Neuronal stem cell (in vitro differentiated cells): ENCODE measurements around the gene RASA2.

ENCODE experiments used
- DNase-seq: peaks from one replicate; pipeline ENCODE4 v3.0.0-alpha.2; 2013; ENCODE audit warnings: low spot score
- H2AFZ ChIP-seq: one replicate; pipeline ENCODE4 v1.6.1; 2013; ENCODE audit warnings: mild to moderate bottlenecking, low read length, inconsistent platforms
- H2AK5ac ChIP-seq: 2 replicates; pipeline ENCODE4 v1.6.1; 2013; ENCODE audit warnings: low read depth, mild to moderate bottlenecking, inconsistent platforms, low read length, moderate library complexity, mixed read lengths
- H2BK120ac ChIP-seq: 2 replicates; pipeline ENCODE4 v1.6.1; 2013; ENCODE audit warnings: low read depth, mild to moderate bottlenecking, inconsistent platforms, low read length, moderate library complexity, mixed read lengths
- H2BK12ac ChIP-seq: one replicate; pipeline ENCODE4 v1.6.1; 2013; ENCODE audit warnings: low read length, inconsistent platforms
- H2BK15ac ChIP-seq: 2 replicates; pipeline ENCODE4 v1.6.1; 2013; ENCODE audit warnings: mild to moderate bottlenecking, low read length, inconsistent platforms, mixed read lengths
- H2BK5ac ChIP-seq: one replicate; pipeline ENCODE4 v1.6.1; 2013; ENCODE audit warnings: inconsistent platforms, mild to moderate bottlenecking, low read length, moderate library complexity
- H3K14ac ChIP-seq: one replicate; pipeline ENCODE4 v1.6.1; 2013; ENCODE audit warnings: low read length, inconsistent platforms
- H3K18ac ChIP-seq: 2 replicates; pipeline ENCODE4 v1.6.1; 2013; ENCODE audit warnings: low read length, inconsistent platforms
- H3K23ac ChIP-seq: 2 replicates; pipeline ENCODE4 v1.6.1; 2013; ENCODE audit warnings: low read depth, mild to moderate bottlenecking, mixed read lengths, low read length, inconsistent platforms; ENCODE audit not compliant: poor library complexity
- H3K27ac ChIP-seq: replicated peaks from 3 replicates; pipeline ENCODE4 v1.5.1; 2013; ENCODE audit warnings: low read length, inconsistent platforms
- H3K27me3 ChIP-seq, 3 experiments: 2 replicates each; pipeline ENCODE4 v1.6.1; 2013; ENCODE audit warnings: low read length in 3 of 3, mild to moderate bottlenecking in 2 of 3, inconsistent platforms in 1 of 3, low read depth in 1 of 3, mixed read lengths in 1 of 3, moderate library complexity in 1 of 3; ENCODE audit not compliant: control insufficient read depth in 3 of 3, insufficient read depth in 3 of 3
- H3K36me3 ChIP-seq, 2 donors: replicated peaks in 1 of 2; 2 replicates each; pipeline ENCODE4 v1.6.1; 2013; ENCODE audit warnings: low read length in 2 of 2; ENCODE audit not compliant: control insufficient read depth in 2 of 2, insufficient read depth in 2 of 2
- H3K4ac ChIP-seq: 2 replicates; pipeline ENCODE4 v1.6.1; 2013; ENCODE audit warnings: inconsistent platforms, mild to moderate bottlenecking, low read length, moderate library complexity
- H3K4me1 ChIP-seq, 2 donors: 1 replicate in 1 of 2; 2 replicates in 1 of 2; pipeline ENCODE4 v1.6.1; 2013; ENCODE audit warnings: low read length in 2 of 2, low read depth in 1 of 2; ENCODE audit not compliant: control insufficient read depth in 2 of 2, insufficient read depth in 1 of 2
- H3K4me2 ChIP-seq: one replicate; pipeline ENCODE4 v1.6.1; 2013; ENCODE audit warnings: mild to moderate bottlenecking, low read length, inconsistent platforms; ENCODE audit not compliant: insufficient read depth, poor library complexity, severe bottlenecking
- H3K4me3 ChIP-seq, 2 donors: 2 replicates each; pipeline ENCODE4 v1.5.1; 2013; ENCODE audit warnings: low read length in 2 of 2, mild to moderate bottlenecking in 2 of 2, inconsistent platforms in 1 of 2, moderate library complexity in 1 of 2
- H3K79me1 ChIP-seq: one replicate; pipeline ENCODE4 v1.6.1; 2013; ENCODE audit warnings: low read depth, mild to moderate bottlenecking, inconsistent platforms, low read length, moderate library complexity
- H3K9ac ChIP-seq: one replicate; pipeline ENCODE4 v1.6.1; 2013; ENCODE audit warnings: mild to moderate bottlenecking, low read depth, low read length, inconsistent platforms; ENCODE audit not compliant: poor library complexity
- H3K9me3 ChIP-seq, 2 donors: replicated peaks in 1 of 2; 2 replicates each; pipeline versions ENCODE3 to v1.6.1; 2013; ENCODE audit warnings: low read length in 2 of 2, mild to moderate bottlenecking in 2 of 2, inconsistent platforms in 1 of 2, low read depth in 1 of 2, mixed read lengths in 1 of 2, moderate library complexity in 1 of 2; ENCODE audit not compliant: control insufficient read depth in 2 of 2, insufficient read depth in 1 of 2
- H4K8ac ChIP-seq: one replicate; pipeline ENCODE4 v1.6.1; 2013; ENCODE audit warnings: low read depth, mild to moderate bottlenecking, inconsistent platforms, low read length, moderate library complexity
- H4K91ac ChIP-seq: one replicate; pipeline ENCODE4 v1.6.1; 2013; ENCODE audit warnings: low read length, low read depth, mild to moderate bottlenecking, inconsistent platforms; ENCODE audit not compliant: poor library complexity
- WGBS, 2 donors: extraction: QIAGEN DNeasy Blood & Tissue Kit; methylation state at CpG; one replicate each; pipeline ENCODE4 v1.1.7; 2013; ENCODE audit warnings: missing lambda C conversion rate in 2 of 2, mixed read lengths in 1 of 2; ENCODE audit not compliant: insufficient read length in 2 of 2, insufficient replicate concordance in 1 of 2; ENCODE audit errors: extremely low coverage in 2 of 2; 5-methylcytosine and 5-hydroxymethylcytosine counted together

The RASA2 gene

GRCh38 chr3:141445990-141446389 lies 40.8 kb upstream of the RASA2 start:
- no peak overlapping the region for H2AK5ac ChIP-seq
- H3K27me3 ChIP-seq, result no peaks in the 10 kb centered on the region
- no peak overlapping the region for H3K27ac ChIP-seq
- H3K4me2 ChIP-seq, result no peak overlapping the region
- H2AFZ ChIP-seq, result no peak overlapping the region
- no peak overlapping the region for H2BK12ac ChIP-seq
- H3K4ac ChIP-seq, result no peak overlapping the region
- no peak overlapping the region for H4K8ac ChIP-seq
- no peak overlapping the region for H3K23ac ChIP-seq
- no CpG with 5 or more reads among the region's 1 CpG for WGBS, 2 donors
- H3K14ac ChIP-seq, result no peak overlapping the region
- H4K91ac ChIP-seq, result no peak overlapping the region
- no peaks in the 10 kb centered on the region for H3K79me1 ChIP-seq
- DNase-seq, result no peak
- no peaks in the 10 kb centered on the region for H3K9me3 ChIP-seq
- no peak overlapping the region for H3K4me3 ChIP-seq
- peaks cover 0 to 1% of the 10 kb centered on the region in 2 donors for H3K4me1 ChIP-seq
- H3K36me3 ChIP-seq, result peaks cover 7 to 41% of the 10 kb centered on the region in 2 donors
- no peak overlapping the region for H2BK120ac ChIP-seq
- no peak overlapping the region for H3K9ac ChIP-seq
- H3K18ac ChIP-seq, result no peak overlapping the region
- no peak overlapping the region for H2BK5ac ChIP-seq
- H2BK15ac ChIP-seq, result no peak overlapping the region

GRCh38 chr3:141446737-141447136 lies 40.1 kb upstream of the RASA2 start:
- H3K4me3 ChIP-seq, result no peak overlapping the region
- H3K14ac ChIP-seq, result no peak overlapping the region
- H3K36me3 ChIP-seq, result peaks cover 7 to 41% of the 10 kb centered on the region in 2 donors
- no peak overlapping the region for H3K9ac ChIP-seq
- H3K4ac ChIP-seq, result no peak overlapping the region
- no peak overlapping the region for H4K91ac ChIP-seq
- no peak overlapping the region for H2BK12ac ChIP-seq
- H2AFZ ChIP-seq, result no peak overlapping the region
- H3K4me1 ChIP-seq, result no peaks in the 10 kb centered on the region
- H4K8ac ChIP-seq, result no peak overlapping the region
- no peak overlapping the region for H3K18ac ChIP-seq
- H2BK15ac ChIP-seq, result no peak overlapping the region
- H3K23ac ChIP-seq, result no peak overlapping the region
- no peak overlapping the region for H2BK5ac ChIP-seq
- H3K79me1 ChIP-seq, result no peaks in the 10 kb centered on the region
- H3K27ac ChIP-seq, result no peak overlapping the region
- no peak for DNase-seq
- no peak overlapping the region for H2BK120ac ChIP-seq
- H3K27me3 ChIP-seq, result no peaks in the 10 kb centered on the region
- no peak overlapping the region for H2AK5ac ChIP-seq
- no peaks in the 10 kb centered on the region for H3K9me3 ChIP-seq
- H3K4me2 ChIP-seq, result no peak overlapping the region

- H3K4me2 ChIP-seq, result no peak overlapping the region
- H3K9me3 ChIP-seq, result no peaks in the 10 kb centered on the region
- H3K4ac ChIP-seq, result no peak overlapping the region
- WGBS, 2 donors, result no CpG with 5 or more reads among the region's 6 CpGs
- H3K23ac ChIP-seq, result no peak overlapping the region
- no peak overlapping the region for H4K91ac ChIP-seq
- no peaks in the 10 kb centered on the region for H3K4me1 ChIP-seq
- H3K14ac ChIP-seq, result no peak overlapping the region
- no peaks in the 10 kb centered on the region for H3K79me1 ChIP-seq
- no peak overlapping the region for H3K18ac ChIP-seq
- no peak overlapping the region for H2BK12ac ChIP-seq
- no peak overlapping the region for H2AK5ac ChIP-seq
- no peak overlapping the region for H3K4me3 ChIP-seq
- no peak overlapping the region for H2AFZ ChIP-seq
- no peak overlapping the region for H3K27ac ChIP-seq
- H2BK120ac ChIP-seq, result no peak overlapping the region
- H3K9ac ChIP-seq, result no peak overlapping the region
- H4K8ac ChIP-seq, result no peak overlapping the region
- no peak for DNase-seq
- H3K36me3 ChIP-seq, result peaks cover 7 to 36% of the 10 kb centered on the region in 2 donors
- no peaks in the 10 kb centered on the region for H3K27me3 ChIP-seq
- H2BK5ac ChIP-seq, result no peak overlapping the region
- no peak overlapping the region for H2BK15ac ChIP-seq
These were observed 39.4 kb upstream of the RASA2 start for GRCh38 chr3:141447383-141447782.

GRCh38 chr3:141448606-141449220 lies 38.1 kb upstream of the RASA2 start:
- H4K8ac ChIP-seq, result no peak overlapping the region
- H3K79me1 ChIP-seq, result no peaks in the 10 kb centered on the region
- H4K91ac ChIP-seq, result no peak overlapping the region
- no peak overlapping the region for H2AK5ac ChIP-seq
- DNase-seq, result no peak
- no peak overlapping the region for H3K14ac ChIP-seq
- no peaks in the 10 kb centered on the region for H3K4me1 ChIP-seq
- H3K18ac ChIP-seq, result no peak overlapping the region
- no peak overlapping the region for H2BK120ac ChIP-seq
- H3K4me2 ChIP-seq, result no peak overlapping the region
- H3K9ac ChIP-seq, result no peak overlapping the region
- no peaks in the 10 kb centered on the region for H3K9me3 ChIP-seq
- H3K4me3 ChIP-seq, result no peak overlapping the region
- peaks cover 5 to 23% of the 10 kb centered on the region in 2 donors for H3K36me3 ChIP-seq
- H3K23ac ChIP-seq, result no peak overlapping the region
- H2BK5ac ChIP-seq, result no peak overlapping the region
- no peaks in the 10 kb centered on the region for H3K27me3 ChIP-seq
- H3K4ac ChIP-seq, result no peak overlapping the region
- no peak overlapping the region for H2BK15ac ChIP-seq
- no peak overlapping the region for H3K27ac ChIP-seq
- no peak overlapping the region for H2BK12ac ChIP-seq
- WGBS, 2 donors, result no CpG with 5 or more reads among the region's 6 CpGs
- no peak overlapping the region for H2AFZ ChIP-seq
